ENCODE measurements around the gene ERMN. TPM values are rescaled to one million over a fixed set of nuclear protein-coding genes. Genes with fewer than 3 reads are reported as not detected.
"Not testable (repeated sequence)": the region's sequence is repeated elsewhere in the genome, so short reads cannot be mapped to it uniquely, and the experiment has no call there.

Gene ERMN
- total RNA-seq, 4 donors from 2014 or later: 0.49 TPM; not detected in 3

DNA sequence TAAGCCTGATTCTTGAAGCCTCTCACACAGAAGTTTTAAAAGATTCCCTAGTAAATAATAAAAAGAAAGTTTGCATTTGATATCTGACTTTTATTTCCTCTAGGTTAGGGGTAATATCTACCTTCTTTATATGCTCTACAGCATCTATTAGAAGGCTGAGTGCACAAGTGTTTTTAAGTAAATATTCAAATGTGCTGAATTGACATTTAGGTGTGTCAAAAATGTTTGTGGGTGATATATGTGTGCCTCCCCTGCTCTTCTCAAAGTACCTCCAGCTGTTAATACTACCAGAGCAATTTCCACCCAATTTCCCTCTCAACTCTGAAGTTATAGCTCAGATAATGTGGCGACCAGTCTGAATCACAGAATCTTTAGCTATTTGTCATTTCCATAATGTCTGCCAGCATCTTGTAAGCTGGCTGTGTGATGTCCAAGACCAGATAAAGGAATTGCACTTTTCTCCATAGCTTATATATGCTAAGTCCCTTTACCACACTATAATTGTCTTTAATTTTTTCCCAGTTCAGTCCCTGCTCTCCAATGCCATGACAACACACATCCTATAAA, 24.4 kb upstream of the ERMN start:
- no peaks in the 10 kb centered on the region for H3K27me3 ChIP-seq
- no peaks in the 10 kb centered on the region for H3K9me3 ChIP-seq
- H3K27ac ChIP-seq: no peak overlapping the region
- H3K4me1 ChIP-seq: no peaks in the 10 kb centered on the region
- H3K36me3 ChIP-seq: no peaks in the 10 kb centered on the region
- intact Hi-C loops (cut with DNase I): no loop called here
- no peak for DNase-seq
- TF ChIP-seq CTCF (IDR thresholded peaks at IDR 0.05) (no peak), POLR2A (IDR thresholded peaks at IDR 0.05) (no peak)
- H3K4me3 ChIP-seq (replicated peaks in 1 of 3): no peak overlapping the region
- WGBS, 2 donors: 74 to 88% methylated on average over 1 of the region's 1 CpG

DNA sequence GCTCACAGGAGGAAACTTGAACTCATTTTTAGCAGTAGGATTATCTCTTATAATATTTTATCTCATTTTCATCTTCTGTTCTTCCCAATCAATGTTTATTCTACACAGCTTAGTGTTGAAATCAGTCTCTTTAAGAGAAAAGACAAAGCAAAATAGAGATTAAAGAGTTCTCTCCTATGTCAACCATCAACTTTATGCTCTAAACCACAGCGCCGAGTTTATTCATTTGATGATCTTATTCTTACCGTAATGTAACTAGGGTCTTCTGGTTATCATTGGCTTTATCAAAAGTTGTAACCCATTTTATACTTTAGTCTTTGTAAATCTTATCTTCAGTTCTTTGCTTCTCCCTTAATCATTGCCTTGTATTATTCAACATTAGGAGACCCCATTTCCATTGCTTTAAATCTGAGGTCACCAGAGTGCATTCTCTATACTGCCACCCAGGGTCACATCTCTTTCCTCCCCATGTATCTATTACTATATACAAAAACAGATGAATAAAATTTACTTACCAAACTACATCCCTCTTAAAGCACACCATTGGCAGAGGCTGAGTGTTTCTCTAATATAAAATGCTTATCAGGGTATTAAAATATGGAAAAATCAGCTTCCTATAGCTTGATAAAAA, 22.8 kb upstream of the ERMN start:
- Histone ChIP-seq H3K4me1 (no peaks in the 10 kb centered on the region), H3K27me3 (no peaks in the 10 kb centered on the region), H3K27ac (no peak overlapping the region), H3K36me3 (no peaks in the 10 kb centered on the region), H3K4me3 (replicated peaks in 1 of 3) (no peak overlapping the region), H3K9me3 (no peaks in the 10 kb centered on the region)
- TF ChIP-seq CTCF (IDR thresholded peaks at IDR 0.05) (no peak), POLR2A (IDR thresholded peaks at IDR 0.05) (no peak)
- DNase-seq: no peak
- 91 to 93% methylated on average over 3 of the region's 3 CpGs for WGBS, 2 donors
- intact Hi-C loops (cut with DNase I): no loop called here

GRCh38 chr2:157345647-157346389, 20.2 kb upstream of the ERMN start:
- Histone ChIP-seq H3K4me3 (replicated peaks in 1 of 3) (no peak overlapping the region), H3K27ac (no peak overlapping the region), H3K36me3 (no peaks in the 10 kb centered on the region), H3K4me1 (no peaks in the 10 kb centered on the region), H3K9me3 (no peaks in the 10 kb centered on the region), H3K27me3 (no peaks in the 10 kb centered on the region)
- intact Hi-C loops (cut with DNase I): no loop called here
- no peak for TF ChIP-seq POLR2A (IDR thresholded peaks at IDR 0.05)
- TF ChIP-seq CTCF (IDR thresholded peaks at IDR 0.05): no peak
- 76 to 88% methylated on average over 2 of the region's 2 CpGs for WGBS, 2 donors
- no peak for DNase-seq

DNA sequence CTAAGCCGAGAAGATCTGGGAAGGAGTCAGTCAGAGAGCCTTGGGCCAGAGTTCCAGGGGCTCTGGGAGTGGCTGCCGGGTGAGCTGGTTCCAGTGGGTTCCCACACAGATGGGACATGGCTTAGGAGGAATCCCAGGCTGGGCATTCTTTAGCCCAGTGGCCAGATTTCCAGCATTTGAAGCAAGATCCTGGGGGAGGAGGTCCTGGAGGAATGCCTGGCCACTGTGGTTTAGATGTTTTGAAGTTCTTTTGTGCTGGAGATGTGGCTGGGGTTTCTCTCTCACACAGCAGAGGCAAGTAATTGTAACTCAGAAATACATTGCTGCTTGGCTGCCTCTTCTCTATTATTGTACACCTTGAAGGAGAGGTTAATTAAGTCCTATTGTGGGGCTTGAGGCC, 15.8 kb upstream of the ERMN start:
- H3K27me3 ChIP-seq; H3K9me3 ChIP-seq; H3K4me1 ChIP-seq; intact Hi-C loops (cut with DNase I); H3K27ac ChIP-seq; DNase-seq; H3K36me3 ChIP-seq; H3K4me3 ChIP-seq (replicated peaks in 1 of 3): not testable (repeated sequence)
- 85 to 100% methylated on average over 2 of the region's 2 CpGs for WGBS, 2 donors

GRCh38 chr2:157339965-157340655, 14.5 kb upstream of the ERMN start:
- TF ChIP-seq CTCF (IDR thresholded peaks at IDR 0.05) (no peak), POLR2A (IDR thresholded peaks at IDR 0.05) (no peak)
- intact Hi-C loops (cut with DNase I): no loop called here

More at GRCh38 chr2:157339965-157340655, 14.5 kb upstream of the ERMN start:
- 73 to 84% methylated on average over 4 of the region's 4 CpGs for WGBS, 2 donors
- no peaks in the 10 kb centered on the region for H3K4me1 ChIP-seq
- H3K4me3 ChIP-seq (replicated peaks in 1 of 3): no peak overlapping the region
- H3K9me3 ChIP-seq: no peaks in the 10 kb centered on the region
- no peaks in the 10 kb centered on the region for H3K27me3 ChIP-seq
- no peak overlapping the region for H3K27ac ChIP-seq
- DNase-seq: no peak
- H3K36me3 ChIP-seq: no peaks in the 10 kb centered on the region

Measured in thyroid gland (tissue), 4 donors.